ENCODE data around the gene SEMA4C. TPM values are rescaled to one million over a fixed set of nuclear protein-coding genes. Genes with fewer than 3 reads are reported as not detected.

The SEMA4C gene
- total and polyA plus RNA-seq, 9 of the 15 experiments (the other 6 are each of a cell fraction or from before 2014, with no cell fraction given) = 0.32 to 59.7 (median 23.9) TPM

DNA sequence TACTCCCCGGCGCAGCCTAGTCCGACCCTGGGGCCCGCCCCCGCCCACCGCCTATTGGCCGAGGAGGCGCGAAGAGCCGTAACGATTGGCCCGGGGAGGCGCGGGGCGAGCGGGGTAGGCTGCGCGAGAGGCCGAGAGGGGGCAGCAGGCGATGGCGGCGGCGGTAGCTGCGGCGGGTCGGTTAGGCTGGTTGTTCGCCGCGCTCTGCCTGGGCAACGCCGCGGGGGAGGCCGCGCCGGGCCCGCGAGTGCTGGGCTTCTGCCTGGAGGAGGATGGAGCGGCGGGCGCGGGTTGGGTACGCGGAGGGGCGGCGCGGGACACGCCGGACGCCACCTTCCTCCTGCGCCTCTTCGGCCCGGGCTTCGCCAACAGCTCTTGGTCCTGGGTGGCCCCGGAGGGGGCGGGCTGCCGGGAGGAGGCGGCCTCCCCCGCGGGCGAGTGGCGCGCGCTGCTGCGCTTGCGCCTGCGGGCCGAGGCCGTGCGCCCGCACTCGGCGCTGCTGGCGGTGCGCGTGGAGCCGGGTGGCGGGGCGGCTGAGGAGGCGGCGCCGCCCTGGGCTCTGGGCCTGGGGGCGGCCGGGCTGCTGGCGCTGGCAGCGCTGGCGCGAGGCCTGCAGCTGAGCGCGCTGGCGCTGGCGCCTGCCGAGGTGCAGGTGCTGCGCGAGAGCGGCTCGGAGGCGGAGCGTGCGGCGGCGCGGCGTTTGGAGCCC, 53.6 kb downstream of the SEMA4C start, which contains the start of gene CNNM3 (continued):
- TF ChIP-seq, protein P1, sequence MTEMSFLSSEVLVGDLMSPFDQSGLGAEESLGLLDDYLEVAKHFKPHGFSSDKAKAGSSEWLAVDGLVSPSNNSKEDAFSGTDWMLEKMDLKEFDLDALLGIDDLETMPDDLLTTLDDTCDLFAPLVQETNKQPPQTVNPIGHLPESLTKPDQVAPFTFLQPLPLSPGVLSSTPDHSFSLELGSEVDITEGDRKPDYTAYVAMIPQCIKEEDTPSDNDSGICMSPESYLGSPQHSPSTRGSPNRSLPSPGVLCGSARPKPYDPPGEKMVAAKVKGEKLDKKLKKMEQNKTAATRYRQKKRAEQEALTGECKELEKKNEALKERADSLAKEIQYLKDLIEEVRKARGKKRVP (CRISPR knock-in tag; IDR thresholded peaks at IDR 0.05) = 0 out of 2 replicates have a peak, but pooled peaks have one; percentile 14
- TF ChIP-seq MCM2 (IDR thresholded peaks at IDR 0.05; ENCODE audit: low read depth) = no peak
- peak; percentile 43; the same call in 1 of the 2 replicates for TF ChIP-seq HCFC1 (IDR thresholded peaks at IDR 0.05; ENCODE audit: low read depth, low read length)
- no peak for TF ChIP-seq RERE (CRISPR knock-in tag; IDR thresholded peaks at IDR 0.05; ENCODE audit: borderline replicate concordance)
- TF ChIP-seq, protein P2, sequence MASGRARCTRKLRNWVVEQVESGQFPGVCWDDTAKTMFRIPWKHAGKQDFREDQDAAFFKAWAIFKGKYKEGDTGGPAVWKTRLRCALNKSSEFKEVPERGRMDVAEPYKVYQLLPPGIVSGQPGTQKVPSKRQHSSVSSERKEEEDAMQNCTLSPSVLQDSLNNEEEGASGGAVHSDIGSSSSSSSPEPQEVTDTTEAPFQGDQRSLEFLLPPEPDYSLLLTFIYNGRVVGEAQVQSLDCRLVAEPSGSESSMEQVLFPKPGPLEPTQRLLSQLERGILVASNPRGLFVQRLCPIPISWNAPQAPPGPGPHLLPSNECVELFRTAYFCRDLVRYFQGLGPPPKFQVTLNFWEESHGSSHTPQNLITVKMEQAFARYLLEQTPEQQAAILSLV (tag; IDR thresholded peaks at IDR 0.05) = no peak
- no peak for TF ChIP-seq ZNF444 (CRISPR knock-in tag; IDR thresholded peaks at IDR 0.05)
- TF ChIP-seq NFATC3 (IDR thresholded peaks at IDR 0.05) = no peak
- no peak for TF ChIP-seq SNRNP70 (optimal IDR thresholded peaks at IDR 0.05; ENCODE audit: low read depth, low read length)
- TF ChIP-seq DDX20 (tag; IDR thresholded peaks at IDR 0.05; ENCODE audit: low read depth) = no peak
- TF ChIP-seq MYC (IDR thresholded peaks at IDR 0.05; ENCODE audit: low read depth, low read length) = no peak; the same call in none of the 2 replicates
- TF ChIP-seq MYC (CRISPR knock-in tag; IDR thresholded peaks at IDR 0.05; ENCODE audit: borderline replicate concordance, low read depth) = no peak
- no peak for TF ChIP-seq HEY1 (CRISPR knock-in tag; IDR thresholded peaks at IDR 0.05; ENCODE audit: borderline replicate concordance)
- TF ChIP-seq ZNF143 (CRISPR knock-in tag; IDR thresholded peaks at IDR 0.05) = no peak
- TF ChIP-seq HBP1 (CRISPR knock-in tag; IDR thresholded peaks at IDR 0.05) = no peak
- no peak for TF ChIP-seq ADNP (tag; IDR thresholded peaks at IDR 0.05)
- TF ChIP-seq THAP12 (CRISPR knock-in tag; IDR thresholded peaks at IDR 0.05) = peak; percentile 63; the same call in 1 of the 2 replicates
